Stimulated activated CD4-positive, alpha-beta T cell treated with anti-CD3 and anti-CD28 coated beads, TNF-alpha, amount 100 ng/mL, for 4 hours (primary cell): Measurements from ENCODE around the gene COL4A4.
"Not testable (repeated sequence)": the region's sequence is repeated elsewhere in the genome, so short reads cannot be mapped to it uniquely, and the experiment has no call there.

Experiments used
- DNase-seq, 3 experiments: peaks; one replicate each; pipeline ENCODE4 v3.0.0-alpha.2; 2020; ENCODE audit warnings: low read depth in 3 of 3

Gene COL4A4

DNA sequence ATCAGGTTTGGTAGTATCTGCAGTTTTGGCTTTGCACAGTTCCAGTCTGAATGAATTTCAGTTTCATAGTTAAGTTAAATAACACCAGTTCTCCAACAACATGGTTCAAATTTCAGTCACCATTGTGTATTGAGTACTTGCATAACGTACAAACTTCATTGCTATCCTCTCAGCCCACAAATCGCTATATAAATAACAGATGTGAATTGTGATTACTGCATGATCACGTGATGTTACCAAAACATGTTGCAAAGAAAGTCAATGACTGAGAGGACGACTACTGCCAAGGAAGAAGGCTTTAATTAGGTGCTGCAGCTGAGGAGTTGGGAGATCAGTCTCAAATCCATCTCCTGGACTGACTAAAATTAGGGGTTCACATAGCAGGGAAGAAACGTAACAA, 48.2 kb downstream of the COL4A4 start:
- DNase-seq = no peak

DNA sequence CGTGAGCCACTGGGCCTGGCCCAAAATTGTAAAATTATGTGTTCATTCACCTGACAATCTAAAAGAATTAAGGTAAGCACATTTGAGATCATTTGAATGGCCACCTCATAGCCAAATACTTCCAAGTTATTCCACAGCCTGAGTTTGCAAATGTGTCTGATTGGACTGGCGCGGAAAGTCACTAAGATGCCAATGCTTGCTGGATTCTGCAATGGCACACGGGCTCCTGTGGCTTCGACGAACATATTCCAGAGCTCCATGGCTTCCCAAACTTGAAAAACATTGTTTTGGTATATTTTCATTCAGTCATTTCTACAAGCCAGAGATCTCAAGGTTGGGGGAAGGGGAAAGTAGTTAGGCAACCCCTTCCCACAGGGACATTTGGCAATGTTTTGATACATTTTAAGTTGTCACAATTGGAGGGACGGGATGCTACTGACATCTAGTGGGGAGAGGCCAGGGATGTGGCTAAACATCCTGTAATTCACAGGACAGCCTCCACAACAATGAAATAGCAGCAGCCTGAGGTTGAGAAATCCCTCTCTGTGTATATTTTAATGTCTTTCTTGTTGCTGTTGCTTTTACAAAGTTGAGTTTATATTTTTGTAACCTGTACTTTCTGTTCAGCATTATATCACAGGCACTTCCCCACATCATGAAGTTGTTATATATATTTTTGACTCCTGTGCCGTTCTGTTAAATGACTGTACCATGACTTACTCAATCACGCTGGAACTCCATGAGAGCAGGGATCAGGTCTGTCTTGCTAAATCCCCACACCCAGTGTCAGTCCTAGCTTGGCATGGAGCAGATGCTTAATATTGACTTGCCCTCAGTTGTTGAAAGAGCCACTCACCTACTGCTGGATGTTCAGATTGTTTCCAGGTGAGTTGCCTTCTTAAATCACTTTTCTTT, 56.9 kb downstream of the COL4A4 start:
- peak in 1 of 3 experiments; percentile 3 for DNase-seq

DNA sequence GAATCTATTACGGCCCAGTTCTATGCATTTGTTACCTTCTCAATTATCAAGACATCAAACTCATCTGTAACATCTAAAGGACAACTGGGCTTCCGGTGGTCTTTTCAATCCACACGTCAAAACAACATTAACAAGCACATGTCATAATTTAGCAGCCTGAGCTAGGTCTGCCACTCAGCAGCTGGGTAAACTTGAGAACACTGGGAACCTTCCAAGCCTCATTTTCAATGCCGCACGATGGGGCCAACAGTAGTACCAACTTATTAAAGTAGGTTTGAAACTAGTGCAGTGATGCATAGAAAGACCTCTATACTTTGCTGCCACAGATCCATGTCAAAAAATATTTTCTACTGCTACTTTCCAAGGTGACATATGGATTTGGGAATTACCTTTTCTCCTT, 60.4 kb downstream of the COL4A4 start:
- no peak for DNase-seq

DNA sequence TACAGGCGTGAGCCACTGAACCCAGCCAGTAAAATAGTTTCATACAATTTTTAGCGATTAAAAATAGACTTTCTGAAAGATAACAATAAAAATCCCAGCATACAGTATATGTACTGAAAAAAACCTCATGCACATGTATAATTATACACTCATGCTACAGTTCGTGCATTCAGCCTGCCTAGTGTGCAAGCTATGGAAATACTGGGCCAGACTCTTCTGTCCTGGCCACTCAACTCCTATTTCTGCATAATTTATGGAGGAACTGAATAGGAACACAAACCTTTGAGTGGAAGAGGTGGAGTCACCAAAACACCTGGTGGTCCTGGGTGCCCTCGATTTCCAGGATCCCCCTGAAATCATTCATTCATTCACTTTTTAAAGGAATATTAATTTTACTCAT, 64.7 kb downstream of the COL4A4 start:
- DNase-seq = no peak

DNA sequence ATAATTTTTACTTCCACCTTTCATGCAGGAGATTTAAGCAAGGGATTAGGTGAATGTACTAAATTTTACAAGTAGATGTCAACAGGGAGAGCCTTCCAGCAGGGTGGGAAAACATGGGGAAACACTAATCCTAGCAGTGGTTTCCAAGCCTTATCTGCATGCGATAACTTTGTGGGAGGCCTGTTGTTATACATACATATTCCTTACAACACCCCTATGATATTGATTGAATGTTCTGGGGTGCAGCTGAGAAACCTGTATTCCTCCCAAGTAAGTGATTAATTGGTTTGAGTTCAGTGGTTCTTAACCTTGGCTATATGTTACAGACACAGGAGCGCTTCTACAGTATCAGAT, 65.9 kb downstream of the COL4A4 start:
- DNase-seq = no peak

DNA sequence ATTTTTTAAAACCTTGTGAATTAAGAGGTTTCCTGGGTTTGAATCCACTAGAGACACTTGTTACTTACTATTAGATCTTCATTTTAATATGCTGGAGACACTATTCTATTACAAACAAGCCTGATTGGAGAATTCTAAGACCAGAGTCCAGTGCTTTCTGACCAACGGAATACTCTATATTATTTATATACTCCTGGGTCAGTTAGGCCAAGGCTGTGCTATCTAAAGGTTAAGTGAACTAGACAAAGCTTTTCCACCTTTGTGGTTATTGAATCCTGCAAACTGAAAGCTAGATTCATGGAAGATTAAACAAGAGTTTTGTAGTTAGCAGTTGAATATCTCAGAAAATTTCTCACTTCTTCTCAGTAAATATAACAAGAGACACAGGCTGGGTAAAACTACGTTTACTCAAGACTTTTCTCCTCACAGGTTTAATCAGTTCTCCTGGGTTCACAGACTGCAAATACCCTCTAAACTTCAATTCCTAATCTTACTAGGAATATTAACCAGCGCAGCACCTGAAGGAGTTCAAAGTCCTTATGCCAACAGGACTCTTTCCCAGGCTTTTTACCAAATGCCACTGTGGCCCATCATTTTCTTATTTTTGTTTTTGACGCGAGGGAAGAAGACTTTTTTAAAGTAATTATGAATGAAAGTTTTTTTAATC, 66.4 kb downstream of the COL4A4 start:
- no peak for DNase-seq

DNA sequence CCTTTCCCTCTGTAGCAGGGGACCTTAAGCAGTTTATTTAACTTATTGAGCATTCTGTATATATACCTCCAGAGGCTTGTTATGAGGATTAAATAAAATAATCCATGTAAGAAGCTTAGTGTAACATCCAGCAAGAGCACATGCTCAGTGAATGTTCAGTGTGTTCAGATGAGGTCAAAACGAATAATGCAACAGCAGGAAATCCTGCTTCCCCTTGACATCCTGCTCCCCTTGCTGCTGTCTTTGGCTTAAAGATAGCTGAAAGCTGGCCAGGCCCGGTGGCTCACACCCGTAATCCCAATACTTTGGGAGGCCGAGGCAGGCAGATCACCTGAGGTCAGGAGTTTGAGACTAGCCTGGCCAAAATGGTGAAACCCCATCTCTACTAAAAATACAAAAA, 68.7 kb downstream of the COL4A4 start:
- no peak for DNase-seq

DNA sequence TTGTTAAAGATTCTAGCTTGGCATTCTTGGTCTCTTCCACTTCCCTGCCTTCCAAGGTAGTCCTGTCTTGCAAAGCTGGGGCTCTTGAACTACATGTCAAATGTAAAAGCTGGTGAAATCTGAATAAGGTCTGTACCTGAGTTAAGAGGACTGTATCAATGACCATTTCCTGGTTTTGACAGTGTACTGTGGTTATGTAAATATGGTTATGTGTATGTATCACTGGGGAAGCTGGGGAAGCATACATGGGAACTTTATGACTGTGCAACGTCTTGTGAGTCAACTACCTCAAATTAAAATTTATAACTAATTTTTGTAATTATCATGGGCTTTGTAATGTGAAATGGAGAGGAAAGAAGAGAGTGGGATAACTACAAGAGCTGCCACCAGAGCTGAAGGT, 81.7 kb downstream of the COL4A4 start:
- no peak for DNase-seq

DNA sequence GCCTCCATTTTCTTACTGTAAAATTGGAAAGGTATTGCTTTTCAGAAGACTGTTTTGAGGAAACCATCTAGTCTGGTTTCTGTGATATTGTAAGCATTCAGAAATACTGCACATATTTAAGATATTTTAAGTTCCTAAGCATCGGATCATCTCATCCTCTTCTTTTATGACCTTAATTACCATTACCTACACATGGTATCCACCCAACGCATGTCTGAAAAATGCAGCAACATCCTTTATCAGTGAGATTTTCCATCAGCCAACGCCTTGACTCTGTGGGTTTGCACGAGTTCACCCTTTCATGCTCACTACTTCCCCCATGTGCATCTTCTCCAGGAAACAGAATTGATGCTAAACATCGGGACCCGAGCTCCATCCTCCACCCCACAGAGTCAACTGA, 84.3 kb downstream of the COL4A4 start:
- DNase-seq = no peak

DNA sequence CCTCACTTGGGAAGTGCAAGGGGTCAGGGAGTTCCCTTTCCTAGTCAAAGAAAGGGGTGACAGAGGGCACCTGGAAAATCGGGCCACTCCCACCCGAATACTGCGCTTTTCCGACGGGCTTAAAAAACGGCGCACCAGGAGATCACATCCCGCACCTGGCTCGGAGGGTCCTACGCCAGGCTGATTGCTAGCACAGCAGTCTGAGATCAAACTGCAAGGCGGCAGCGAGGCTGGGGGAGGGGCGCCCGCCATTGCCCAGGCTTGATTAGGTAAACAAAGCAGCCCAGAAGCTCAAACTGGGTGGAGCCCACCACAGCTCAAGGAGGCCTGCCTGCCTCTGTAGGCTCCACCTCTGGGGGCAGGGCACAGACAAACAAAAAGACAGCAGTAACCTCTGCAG, 98.9 kb downstream of the COL4A4 start:
- not testable (repeated sequence) for DNase-seq

DNA sequence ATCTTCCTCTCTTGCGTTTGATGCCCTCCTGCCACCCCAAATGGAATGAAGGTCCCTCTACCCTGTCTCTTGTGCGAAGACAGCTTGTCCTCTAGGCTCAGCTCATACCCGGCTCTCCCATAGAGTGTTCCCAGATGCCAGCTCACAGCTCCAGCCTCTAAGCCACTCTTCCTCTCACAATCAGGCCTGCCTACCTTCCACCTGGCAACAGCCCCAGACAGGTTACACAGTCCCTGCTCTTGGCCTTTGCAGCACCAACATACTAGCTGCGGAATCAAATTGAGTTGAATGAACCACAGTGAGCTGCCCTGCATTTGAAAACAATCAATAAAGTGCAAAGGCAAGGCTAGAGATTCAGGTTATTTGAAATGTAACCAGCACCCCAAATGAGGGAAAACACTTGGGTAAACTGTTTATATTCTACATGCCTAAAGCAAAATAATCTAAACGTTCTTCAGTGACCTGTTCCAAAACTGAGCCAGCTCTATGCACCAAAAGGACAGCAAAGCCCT, 105.1 kb downstream of the COL4A4 start:
- DNase-seq = no peak

DNA sequence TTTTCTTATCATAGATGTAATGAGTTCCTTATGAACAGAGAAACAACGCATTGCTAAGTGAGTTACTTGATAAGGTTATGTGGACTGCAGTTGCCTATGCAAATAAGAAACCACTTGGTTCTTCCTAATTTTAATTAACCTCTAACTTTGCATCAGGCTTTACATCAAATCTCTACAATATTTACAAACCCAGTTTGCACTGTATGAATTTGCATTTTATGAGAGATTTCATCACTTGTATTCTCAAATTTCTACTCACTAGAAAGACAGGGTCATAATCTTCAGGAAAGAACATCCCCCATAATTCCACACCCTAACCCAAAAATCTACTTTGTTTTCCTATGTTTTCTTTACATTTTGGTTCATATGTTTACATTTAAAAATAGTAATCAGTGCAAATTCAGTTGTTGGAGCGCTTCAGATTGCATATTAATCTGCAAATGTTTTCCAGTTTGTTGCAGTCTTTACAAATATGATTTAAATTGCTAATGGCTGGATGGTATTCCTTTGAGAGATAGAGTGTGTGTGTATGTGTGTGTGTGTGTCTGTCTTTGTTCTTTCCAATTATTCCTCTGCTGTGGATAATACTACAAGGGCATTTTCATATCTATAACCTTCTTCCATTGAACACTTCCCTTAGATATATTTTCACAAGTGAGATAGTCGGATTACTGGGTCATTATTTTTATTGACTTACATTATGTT, 106.1 kb downstream of the COL4A4 start:
- DNase-seq = no peak

DNA sequence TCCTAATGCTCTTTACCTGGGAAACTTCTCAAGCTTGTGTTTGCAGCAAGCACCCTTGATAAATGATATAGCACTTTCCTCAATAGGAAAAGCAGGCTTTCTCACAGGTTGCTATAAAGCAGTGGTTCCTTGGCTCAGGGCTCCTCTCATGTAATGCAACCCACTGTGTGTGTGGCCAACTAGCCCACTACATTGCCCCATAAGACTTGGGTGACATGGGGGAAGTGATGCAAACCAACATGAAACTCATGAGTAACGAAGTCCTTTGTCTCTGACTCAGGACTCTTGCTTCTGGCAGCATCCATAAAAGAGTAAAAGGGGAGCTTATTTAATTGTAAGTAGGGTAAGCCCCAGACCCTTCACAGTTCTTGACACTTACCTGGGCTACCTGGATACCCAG, 106.9 kb downstream of the COL4A4 start:
- no peak for DNase-seq

DNA sequence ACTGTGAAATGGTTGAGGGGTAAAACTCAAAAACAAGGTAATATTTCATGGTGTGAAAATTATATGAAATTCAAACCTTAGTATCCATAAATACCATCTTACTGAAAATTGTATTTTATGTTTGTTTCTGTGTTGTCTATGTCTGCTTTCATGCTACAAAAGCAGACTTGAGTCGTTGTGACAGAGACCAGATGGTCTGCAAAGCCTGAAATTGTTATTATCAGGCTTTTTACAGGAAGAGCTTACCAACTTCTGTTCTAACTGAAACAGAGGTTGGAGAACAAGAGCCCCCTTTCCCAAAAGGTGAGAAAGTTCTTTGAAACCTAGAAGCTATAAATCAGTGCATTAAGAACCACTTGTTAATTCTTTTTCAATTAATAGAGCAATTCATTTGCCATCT, 110.0 kb downstream of the COL4A4 start:
- DNase-seq = no peak

DNA sequence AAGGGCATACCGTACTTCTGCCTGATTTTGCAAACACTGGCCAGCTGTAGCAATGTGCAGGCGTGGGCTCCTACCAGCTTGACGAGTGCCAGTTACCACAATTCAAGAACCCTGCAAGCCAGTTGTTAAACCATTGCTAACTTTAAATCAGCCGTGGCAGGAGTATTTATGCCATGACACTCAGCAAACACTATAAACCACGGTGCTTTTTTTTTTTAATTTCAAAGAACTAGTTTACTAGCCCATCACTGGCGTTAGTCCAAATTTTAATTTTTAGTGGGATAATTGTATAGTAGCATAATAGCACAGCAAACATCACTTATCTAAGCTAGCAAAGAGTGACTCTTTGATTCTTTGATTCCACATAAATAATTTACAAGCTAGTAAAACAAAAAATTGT, 111.1 kb downstream of the COL4A4 start:
- no peak for DNase-seq

DNA sequence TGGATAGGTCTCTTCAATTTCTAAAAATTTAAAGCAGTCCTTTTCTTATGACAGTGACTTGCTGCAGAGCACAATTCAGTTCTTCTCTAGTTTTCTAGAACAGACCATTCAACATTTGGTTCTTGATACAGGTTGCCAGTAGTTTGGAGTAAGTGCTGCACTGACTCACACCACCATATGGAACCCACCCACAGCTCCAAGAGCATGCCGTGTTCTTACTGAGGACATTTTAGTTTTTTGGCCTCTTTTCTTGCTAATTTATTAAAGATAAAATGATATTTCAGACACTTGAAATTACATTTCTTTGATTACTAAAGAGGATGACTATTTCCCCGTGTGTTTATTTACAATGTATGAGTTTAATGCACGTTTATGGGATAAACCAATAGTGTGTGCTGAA, 120.0 kb downstream of the COL4A4 start:
- no peak for DNase-seq

DNA sequence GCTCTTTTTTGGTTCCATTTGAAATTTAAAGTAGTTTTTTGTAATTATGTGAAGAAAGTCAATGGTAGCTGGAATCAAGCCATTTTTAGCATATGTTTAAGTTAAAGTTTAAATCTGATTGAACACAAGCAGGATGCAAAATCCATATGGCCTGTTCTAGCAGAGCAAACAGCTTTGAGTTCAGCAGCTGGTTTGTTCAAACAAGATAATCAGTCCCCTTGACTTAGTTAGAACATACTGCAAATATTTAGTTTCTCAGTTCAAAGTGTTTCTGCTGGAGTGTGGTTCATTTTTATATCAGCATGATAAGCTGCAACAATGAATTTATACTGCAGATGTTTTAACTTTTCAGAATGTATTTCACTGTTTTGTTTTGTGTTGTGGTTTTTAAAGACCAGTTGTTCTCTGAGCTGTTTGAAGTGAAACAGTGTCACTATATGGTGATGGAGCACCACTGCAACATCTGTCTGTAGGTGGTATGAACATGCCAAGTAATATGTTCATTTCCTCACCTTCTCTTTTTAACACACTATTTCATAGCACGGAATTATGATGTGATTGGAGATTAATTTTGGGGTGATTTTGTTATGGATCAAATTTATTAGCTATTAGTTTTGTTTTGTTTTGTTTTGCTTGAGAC, 125.3 kb downstream of the COL4A4 start:
- DNase-seq = no peak

DNA sequence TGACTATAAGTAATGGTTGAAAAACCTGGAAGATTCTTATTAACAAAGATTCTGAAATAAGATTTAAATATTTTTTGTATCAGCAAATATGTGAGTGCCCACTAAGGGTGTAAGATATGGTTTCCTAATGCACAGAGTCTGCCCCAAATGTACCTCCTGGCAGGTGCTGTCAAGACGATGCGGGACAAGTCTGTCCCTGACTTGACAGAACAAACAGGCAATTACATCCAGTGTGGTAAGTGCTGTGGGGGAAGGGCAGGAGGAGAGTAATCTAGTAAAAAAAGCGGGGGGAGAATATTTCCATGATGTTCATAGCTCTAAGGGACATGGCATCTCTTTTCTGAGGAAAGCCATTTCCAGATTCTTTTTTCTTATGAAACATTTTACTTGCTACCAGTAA, 127.5 kb downstream of the COL4A4 start:
- no peak for DNase-seq

DNA sequence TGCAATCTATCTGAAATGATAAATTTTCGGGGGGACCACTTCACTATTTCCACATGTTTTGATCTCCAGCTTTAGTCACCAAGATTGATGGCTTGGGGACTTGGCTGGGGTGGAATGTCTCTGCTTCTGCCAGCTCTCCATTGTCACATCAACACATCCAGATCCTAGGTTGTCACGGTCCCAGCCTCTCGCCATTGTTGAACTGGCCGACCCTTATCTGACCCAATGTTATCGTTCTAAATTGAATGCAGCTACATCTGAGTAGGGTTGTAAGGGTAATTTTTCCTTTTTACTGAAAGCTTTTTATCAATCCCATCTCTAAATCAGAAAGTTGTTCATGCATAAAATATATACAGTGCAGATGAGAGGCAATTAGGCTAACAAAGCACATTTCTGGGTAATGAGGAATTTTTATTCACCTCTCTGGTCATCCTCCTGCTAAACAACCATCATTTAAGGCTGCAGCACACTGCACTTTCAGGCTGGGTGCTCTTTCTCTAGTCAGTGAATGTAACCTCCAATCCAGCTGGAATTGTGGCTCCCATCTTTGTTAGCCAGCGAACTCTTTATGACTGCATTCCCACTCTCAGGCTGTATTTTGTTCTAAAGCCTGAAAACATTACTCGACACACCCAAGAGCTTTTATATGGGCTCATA, 128.2 kb downstream of the COL4A4 start:
- no peak for DNase-seq

DNA sequence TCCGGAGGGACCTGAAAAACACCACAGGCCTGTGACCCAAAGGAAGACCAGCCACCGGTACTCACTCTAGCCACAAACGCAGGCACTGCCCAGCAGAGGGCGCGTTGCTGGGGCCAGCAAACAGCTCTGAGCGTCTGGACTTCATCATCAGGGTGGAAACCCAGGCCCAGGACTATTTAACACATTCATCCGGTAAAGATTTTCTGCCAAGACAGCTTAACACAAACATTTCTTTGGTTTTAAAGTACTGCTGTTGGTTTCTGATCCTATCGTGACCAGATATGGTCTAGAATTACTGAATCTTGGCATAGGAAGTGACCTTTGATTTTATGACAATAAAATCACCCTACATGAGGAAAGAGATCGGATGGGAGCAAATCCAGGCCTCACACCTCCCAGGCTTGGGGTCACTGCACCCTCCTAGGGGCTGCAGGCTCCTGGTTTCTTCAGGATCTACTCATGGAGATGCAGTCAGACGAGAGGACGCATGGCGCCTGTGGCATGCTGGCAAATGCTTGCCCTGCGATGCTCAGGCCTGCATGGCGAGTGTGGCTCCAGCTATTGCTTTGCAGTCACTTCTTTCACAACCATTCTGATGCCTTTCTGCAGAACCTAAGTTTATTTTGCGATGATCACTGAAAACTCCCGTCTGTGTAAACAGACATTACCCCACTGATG, 130.4 kb downstream of the COL4A4 start:
- no peak for DNase-seq

DNA sequence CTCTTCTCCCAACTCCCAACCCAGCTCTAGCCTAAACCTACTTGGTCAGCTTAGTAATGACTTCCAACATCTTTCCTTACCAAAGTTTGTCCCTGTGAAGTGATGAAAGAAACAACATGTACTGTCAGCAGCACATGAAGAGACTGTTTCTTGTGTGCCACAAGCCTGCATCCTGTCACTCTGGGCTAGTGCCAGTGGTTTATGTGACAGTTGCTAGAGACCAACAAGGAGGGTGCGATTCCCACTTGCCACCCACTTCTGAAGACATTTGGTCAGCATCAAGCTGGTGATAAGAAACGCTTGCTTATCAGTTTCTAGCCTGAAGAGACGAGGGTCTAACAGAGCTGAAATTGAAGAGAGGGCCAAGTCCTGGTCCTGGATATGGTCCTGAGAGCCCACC, 132.6 kb downstream of the COL4A4 start:
- DNase-seq = no peak
